Measurements from ENCODE around the gene PDCD1LG2.

DNA sequence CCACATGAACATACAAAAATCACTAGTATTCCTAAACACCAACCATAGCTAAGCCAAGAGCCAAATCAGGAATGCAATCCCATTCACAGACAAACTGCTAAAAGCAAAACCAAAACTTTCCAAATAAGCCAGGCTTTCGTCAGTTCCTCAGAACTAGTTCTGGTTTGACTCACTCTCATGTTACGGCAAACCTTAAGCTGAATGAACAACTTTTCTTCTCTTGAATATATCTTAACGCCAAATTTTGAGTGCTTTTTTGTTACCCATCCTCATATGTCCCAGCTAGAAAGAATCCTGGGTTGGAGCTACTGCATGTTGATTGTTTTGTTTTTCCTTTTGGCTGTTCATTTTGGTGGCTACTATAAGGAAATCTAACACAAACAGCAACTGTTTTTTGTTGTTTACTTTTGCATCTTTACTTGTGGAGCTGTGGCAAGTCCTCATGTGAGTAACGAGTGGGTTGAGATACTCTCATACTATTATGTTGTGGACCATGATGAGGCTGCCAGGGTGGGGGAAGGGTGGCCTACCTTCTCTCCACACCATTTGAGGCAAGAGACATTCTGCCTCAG is at the start of gene PDCD1LG2:
- TF ChIP-seq, protein P1, sequence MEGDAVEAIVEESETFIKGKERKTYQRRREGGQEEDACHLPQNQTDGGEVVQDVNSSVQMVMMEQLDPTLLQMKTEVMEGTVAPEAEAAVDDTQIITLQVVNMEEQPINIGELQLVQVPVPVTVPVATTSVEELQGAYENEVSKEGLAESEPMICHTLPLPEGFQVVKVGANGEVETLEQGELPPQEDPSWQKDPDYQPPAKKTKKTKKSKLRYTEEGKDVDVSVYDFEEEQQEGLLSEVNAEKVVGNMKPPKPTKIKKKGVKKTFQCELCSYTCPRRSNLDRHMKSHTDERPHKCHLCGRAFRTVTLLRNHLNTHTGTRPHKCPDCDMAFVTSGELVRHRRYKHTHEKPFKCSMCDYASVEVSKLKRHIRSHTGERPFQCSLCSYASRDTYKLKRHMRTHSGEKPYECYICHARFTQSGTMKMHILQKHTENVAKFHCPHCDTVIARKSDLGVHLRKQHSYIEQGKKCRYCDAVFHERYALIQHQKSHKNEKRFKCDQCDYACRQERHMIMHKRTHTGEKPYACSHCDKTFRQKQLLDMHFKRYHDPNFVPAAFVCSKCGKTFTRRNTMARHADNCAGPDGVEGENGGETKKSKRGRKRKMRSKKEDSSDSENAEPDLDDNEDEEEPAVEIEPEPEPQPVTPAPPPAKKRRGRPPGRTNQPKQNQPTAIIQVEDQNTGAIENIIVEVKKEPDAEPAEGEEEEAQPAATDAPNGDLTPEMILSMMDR (conservative IDR thresholded peaks at IDR 0.05 in 1 of 2, IDR thresholded peaks at IDR 0.05 in 1 of 2; ENCODE audit: extremely low read depth in 1 of 2, insufficient read depth in 1 of 2, low read depth in 1 of 2, low read length in 2 of 2) = no peak
- no peak for TF ChIP-seq EZH2 (IDR thresholded peaks at IDR 0.05; ENCODE audit: borderline replicate concordance, low read length)
